ENCODE data around the gene FASTK. TPM values are rescaled to one million over a fixed set of nuclear protein-coding genes. Genes with fewer than 3 reads are reported as not detected.

Gene FASTK
- total and polyA plus RNA-seq, 2 experiments from 2014 or later, result 109 to 145 TPM

GRCh38 chr7:151110236-151110940 lies 29.8 kb upstream of the FASTK start:
- Histone ChIP-seq H3K4me3 (no peak overlapping the region), H3K9me2 (ENCODE audit: insufficient read depth) (no peaks in the 10 kb centered on the region), H4K20me1 (ENCODE audit: insufficient read depth) (no peaks in the 10 kb centered on the region), H3K9ac (no peak overlapping the region), H3K79me2 (ENCODE audit: insufficient read depth) (peaks cover 89% of the 10 kb centered on the region), H3K27me3 (replicated peaks; ENCODE audit: insufficient read depth) (no peaks in the 10 kb centered on the region), H3K36me3 (ENCODE audit: low read depth) (no peaks in the 10 kb centered on the region), H3K4me2 (ENCODE audit: unreplicated experiment) (no peak overlapping the region), H3K27ac (no peak overlapping the region; the same call in 1 of the 2 replicates), H3K4me1 (ENCODE audit: insufficient read depth) (peaks cover 16% of the 10 kb centered on the region), H2AFZ (no peak overlapping the region), H3F3A (ENCODE audit: insufficient read depth) (peaks cover 17% of the 10 kb centered on the region), H3K9me3 (ENCODE audit: low read depth) (no peaks in the 10 kb centered on the region)
- in situ Hi-C loops (cut with MboI), result no loop called here
- 58 to 62% methylated on average over 11 of the region's 11 CpGs for whole genome bisulfite sequencing, 2 experiments (ENCODE audit: low coverage in 1 of 2, low lambda C conversion rate in 2 of 2, missing lambda C conversion rate in 2 of 2)
- TF ChIP-seq EZH2 (IDR thresholded peaks at IDR 0.05; ENCODE audit: insufficient read depth, poor library complexity, severe bottlenecking) (no peak), EZH2phosphoT487 (IDR thresholded peaks at IDR 0.05; ENCODE audit: insufficient read depth, low read depth) (no peak)
- no peak for DNase-seq

GRCh38 chr7:151109094-151110048 lies 28.8 kb upstream of the FASTK start:
- Histone ChIP-seq H3K4me3 (no peak overlapping the region), H3K9ac (no peak overlapping the region; the same call in 1 of the 2 replicates), H3K36me3 (ENCODE audit: low read depth) (no peaks in the 10 kb centered on the region), H3K9me3 (ENCODE audit: low read depth) (no peaks in the 10 kb centered on the region), H3K9me2 (ENCODE audit: insufficient read depth) (no peaks in the 10 kb centered on the region), H3K27me3 (replicated peaks; ENCODE audit: insufficient read depth) (no peaks in the 10 kb centered on the region), H3K79me2 (ENCODE audit: insufficient read depth) (peaks cover 99% of the 10 kb centered on the region), H3F3A (ENCODE audit: insufficient read depth) (peaks cover 20% of the 10 kb centered on the region), H3K4me2 (ENCODE audit: unreplicated experiment) (no peak overlapping the region), H2AFZ (no peak overlapping the region), H4K20me1 (ENCODE audit: insufficient read depth) (no peaks in the 10 kb centered on the region; the same call in 1 of the 2 replicates), H3K4me1 (ENCODE audit: insufficient read depth) (peaks cover 20% of the 10 kb centered on the region), H3K27ac (no peak overlapping the region)
- TF ChIP-seq EZH2phosphoT487 (IDR thresholded peaks at IDR 0.05; ENCODE audit: insufficient read depth, low read depth), result no peak
- TF ChIP-seq EZH2 (IDR thresholded peaks at IDR 0.05; ENCODE audit: insufficient read depth, poor library complexity, severe bottlenecking), result no peak
- in situ Hi-C loops (cut with MboI), result no loop called here
- DNase-seq, result peak; percentile 71
- 58 to 59% methylated on average over 15 of the region's 15 CpGs for WGBS, 2 experiments (ENCODE audit: low coverage in 1 of 2, low lambda C conversion rate in 2 of 2, missing lambda C conversion rate in 2 of 2)

DNA sequence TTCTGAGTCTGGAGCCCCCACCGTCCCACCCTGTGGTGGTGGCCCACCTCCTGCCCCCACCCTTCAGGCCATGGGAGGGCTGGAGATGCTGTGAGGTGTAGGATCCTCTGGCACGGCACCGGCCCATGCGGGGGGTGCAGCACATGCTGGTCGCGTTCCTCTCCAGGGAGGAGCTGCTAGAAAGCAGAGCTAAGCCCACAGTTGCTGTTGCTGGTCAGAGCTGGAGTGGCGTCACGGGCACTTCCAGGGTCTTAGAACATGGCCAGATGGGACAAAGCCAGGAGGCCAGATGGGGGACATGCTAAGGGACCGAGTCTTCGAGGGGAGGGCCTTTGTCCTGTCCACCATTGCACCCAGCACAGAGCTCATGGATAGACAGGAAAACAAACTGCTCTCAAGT lies 27.3 kb upstream of the FASTK start:
- no peak overlapping the region for H3K9ac ChIP-seq
- H3K9me3 ChIP-seq (ENCODE audit: low read depth), result no peaks in the 10 kb centered on the region
- H3K4me2 ChIP-seq (ENCODE audit: unreplicated experiment), result no peak overlapping the region
- TF ChIP-seq EZH2 (IDR thresholded peaks at IDR 0.05; ENCODE audit: insufficient read depth, poor library complexity, severe bottlenecking) (no peak), EZH2phosphoT487 (IDR thresholded peaks at IDR 0.05; ENCODE audit: insufficient read depth, low read depth) (no peak)
- H3K79me2 ChIP-seq (ENCODE audit: insufficient read depth), result peaks cover 99% of the 10 kb centered on the region
- H3F3A ChIP-seq (ENCODE audit: insufficient read depth), result peaks cover 12% of the 10 kb centered on the region; the same call in 1 of the 2 replicates
- H3K36me3 ChIP-seq (ENCODE audit: low read depth), result no peaks in the 10 kb centered on the region
- no peaks in the 10 kb centered on the region for H3K9me2 ChIP-seq (ENCODE audit: insufficient read depth)
- H2AFZ ChIP-seq, result no peak overlapping the region
- in situ Hi-C loops (cut with MboI), result no loop called here
- peaks cover 7% of the 10 kb centered on the region; the same call in 1 of the 2 replicates for H3K4me1 ChIP-seq (ENCODE audit: insufficient read depth)
- DNase-seq, result no peak
- H3K4me3 ChIP-seq, result no peak overlapping the region
- WGBS, 2 experiments (ENCODE audit: low coverage in 1 of 2, low lambda C conversion rate in 2 of 2, missing lambda C conversion rate in 2 of 2), result 95 to 96% methylated on average over 9 to 10 of the region's 10 CpGs
- no peaks in the 10 kb centered on the region; the same call in 1 of the 2 replicates for H4K20me1 ChIP-seq (ENCODE audit: insufficient read depth)
- H3K27ac ChIP-seq, result no peak overlapping the region
- no peaks in the 10 kb centered on the region for H3K27me3 ChIP-seq (replicated peaks; ENCODE audit: insufficient read depth)

All from GM23248 (cell line).